SK-N-SH (cell line): ENCODE results near the gene PRKAR1A. TPM values are rescaled to one million over a fixed set of nuclear protein-coding genes. Genes with fewer than 3 reads are reported as not detected.

Source experiments
- CTCF ChIA-PET: fragments of 300-600, 350-600 bp; formaldehyde crosslinking; extraction: SDS; loops from one replicate; lab custom pipeline; 2021; lab: Yijun Ruan, JAX
- POLR2A ChIA-PET: fragments of 350-600 bp; sonication (Branson Sonifier 250); formaldehyde crosslinking; extraction: SDS; loops from one replicate; lab custom pipeline; 2020; ENCODE audit warnings: antibody characterized with exemption, inconsistent platforms; lab: Yijun Ruan, JAX
- DNase-seq: peaks from one replicate; pipeline ENCODE4 v3.0.0; 2012
- H2AFZ ChIP-seq: fragments of 200-600 bp; sonication (generic); 2 replicates; pipeline ENCODE4 v1.8.1; 2016; ENCODE audit warnings: antibody characterized with exemption, mild to moderate bottlenecking, low read depth
- H3F3A ChIP-seq: fragments of 200-600 bp; sonication (generic); replicated peaks from 2 replicates; pipeline ENCODE3; 2016; ENCODE audit warnings: antibody characterized with exemption, mild to moderate bottlenecking; ENCODE audit not compliant: insufficient read depth
- H3K27ac ChIP-seq, 2 experiments: fragments of 200-500 bp in 1 of 2; fragments of 200-600 bp in 1 of 2; sonication (Bioruptor generic) in 1 of 2; sonication (generic), shearing (Covaris generic) in 1 of 2; 2 replicates each; pipeline versions ENCODE4 v1.5.1 to v1.6.1; 2014 to 2016; ENCODE audit warnings: low read depth in 2 of 2, inconsistent platforms in 1 of 2, low read length in 1 of 2, mild to moderate bottlenecking in 1 of 2, mixed read lengths in 1 of 2
- H3K27me3 ChIP-seq: fragments of 200-600 bp; sonication (generic), shearing (Covaris generic); 2 replicates; pipeline ENCODE4 v1.6.1; 2016; ENCODE audit warnings: mixed run types; ENCODE audit not compliant: insufficient read depth
- H3K36me3 ChIP-seq, 2 experiments: fragments of 200-500 bp in 1 of 2; fragments of 200-600 bp in 1 of 2; sonication (Bioruptor generic) in 1 of 2; sonication (generic) in 1 of 2; replicated peaks in 1 of 2; 2 replicates each; pipeline versions ENCODE3 to v1.5.1; 2014 to 2016; ENCODE audit warnings: low read length in 1 of 2, mild to moderate bottlenecking in 1 of 2; ENCODE audit not compliant: insufficient read depth in 2 of 2, control insufficient read depth in 1 of 2
- H3K4me1 ChIP-seq, 2 experiments: fragments of 200-500 bp in 1 of 2; fragments of 200-600 bp in 1 of 2; sonication (Bioruptor generic) in 1 of 2; sonication (generic), shearing (Covaris generic) in 1 of 2; 2 replicates each; pipeline versions ENCODE4 v1.5.1 to v1.6.1; 2014 to 2016; ENCODE audit warnings: low read depth in 1 of 2, low read length in 1 of 2, mixed run types in 1 of 2; ENCODE audit not compliant: insufficient read depth in 2 of 2, control insufficient read depth in 1 of 2
- H3K4me2 ChIP-seq: fragments of 200-600 bp; sonication (generic), shearing (Covaris generic); 2 replicates; pipeline ENCODE4 v1.6.1; 2017; ENCODE audit warnings: mixed run types
- H3K4me3 ChIP-seq, 2 experiments: fragments of 200-500 bp in 1 of 2; fragments of 200-600 bp in 1 of 2; sonication (Bioruptor generic) in 1 of 2; sonication (generic), shearing (Covaris generic) in 1 of 2; 2 replicates each; pipeline versions ENCODE4 v1.5.1 to v1.8.1; 2014 to 2016; ENCODE audit warnings: low read depth in 2 of 2, inconsistent platforms in 1 of 2, low read length in 1 of 2, mild to moderate bottlenecking in 1 of 2, mixed read lengths in 1 of 2, moderate library complexity in 1 of 2
- H3K79me2 ChIP-seq: fragments of 200-600 bp; sonication (generic); 2 replicates; pipeline ENCODE4 v1.8.1; 2017; ENCODE audit warnings: mild to moderate bottlenecking; ENCODE audit not compliant: insufficient read depth
- H3K9ac ChIP-seq: fragments of 200-600 bp; sonication (generic); 2 replicates; pipeline ENCODE4 v1.6.1; 2017; ENCODE audit warnings: mixed run types
- H3K9me2 ChIP-seq: fragments of 200-600 bp; sonication (generic); 2 replicates; pipeline ENCODE4 v1.6.1; 2017; ENCODE audit warnings: mixed run types
- H3K9me3 ChIP-seq: fragments of 200-600 bp; sonication (generic); 2 replicates; pipeline ENCODE4 v1.6.1; 2017; ENCODE audit warnings: mixed run types, mild to moderate bottlenecking, moderate library complexity
- H4K20me1 ChIP-seq: fragments of 200-600 bp; sonication (generic); 2 replicates; pipeline ENCODE4 v1.6.1; 2017; ENCODE audit warnings: mild to moderate bottlenecking, mixed run types; ENCODE audit not compliant: insufficient read depth
- CHD2 ChIP-seq: fragments of 150-350 bp; IDR thresholded peaks from 2 replicates; pipeline ENCODE4 v1.6.1; 2018; ENCODE audit warnings: low read length; ENCODE audit not compliant: partially characterized antibody
- ELF1 ChIP-seq: IDR thresholded peaks from 2 replicates; pipeline ENCODE4 v1.4.0; 2012
- EP300 ChIP-seq, 2 experiments: IDR thresholded peaks; 2 replicates each; pipeline versions ENCODE4 v1.4.0 to v1.6.1; 2012; ENCODE audit warnings: borderline replicate concordance in 1 of 2, low read depth in 1 of 2, low read length in 1 of 2
- FOSL2 ChIP-seq: IDR thresholded peaks from 2 replicates; pipeline ENCODE4 v1.4.0; 2012; ENCODE audit warnings: low read depth, mild to moderate bottlenecking, moderate library complexity, borderline replicate concordance
- FOXJ3 ChIP-seq: sonication (generic); formaldehyde crosslinking; IDR thresholded peaks from 2 replicates; pipeline ENCODE4 v1.5.1; 2020; ENCODE audit warnings: mild to moderate bottlenecking, missing genetic modification reagents
- NRF1 ChIP-seq: IDR thresholded peaks from 2 replicates; pipeline ENCODE4 v1.6.1; 2012; ENCODE audit warnings: low read depth, mild to moderate bottlenecking, low read length
- POLR2AphosphoS5 ChIP-seq: IDR thresholded peaks from 2 replicates; pipeline ENCODE4 v1.6.1; 2012; ENCODE audit warnings: low read depth, low read length
- RFX5 ChIP-seq: IDR thresholded peaks from 2 replicates; pipeline ENCODE4 v1.6.1; 2012; ENCODE audit warnings: mild to moderate bottlenecking, improper control_type of control experiment, low read length
- SIN3A ChIP-seq: IDR thresholded peaks from 2 replicates; pipeline ENCODE4 v1.6.1; 2012; ENCODE audit warnings: low read depth, mild to moderate bottlenecking, low read length, moderate library complexity, borderline replicate concordance
- SMC3 ChIP-seq: IDR thresholded peaks from 2 replicates; pipeline ENCODE4 v1.6.1; 2012; ENCODE audit warnings: low read depth, low read length, improper control_type of control experiment
- TAF1 ChIP-seq: IDR thresholded peaks from 2 replicates; pipeline ENCODE4 v1.6.1; 2012; ENCODE audit warnings: low read depth, mild to moderate bottlenecking, low read length, moderate library complexity, borderline replicate concordance
- TCF12 ChIP-seq: IDR thresholded peaks from 2 replicates; pipeline ENCODE4 v1.4.0; 2012
- TEAD4 ChIP-seq: IDR thresholded peaks from 2 replicates; pipeline ENCODE4 v1.4.0; 2012; ENCODE audit warnings: mild to moderate bottlenecking, borderline replicate concordance; ENCODE audit not compliant: insufficient read depth
- WGBS: methylation state at CpG from one replicate; pipeline ENCODE4 v1.1.6; 2017; ENCODE audit warnings: low lambda C conversion rate; 5-methylcytosine and 5-hydroxymethylcytosine counted together
- polyA plus RNA-seq, 3 experiments: library from polyadenylated mRNA; depleted of rRNA; stranded (reverse); fragments of >200 nt; gene quantifications; 2 replicates each; pipeline ENCODE4 v1.2.3, GENCODE V29; 2012
- TF ChIP-seq, protein P1 (sequence below): fragments of 200-600 bp; sonication (generic); IDR thresholded peaks from 2 replicates; pipeline ENCODE4 v1.6.1; 2017; ENCODE audit warnings: antibody characterized with exemption, mild to moderate bottlenecking, moderate library complexity

PRKAR1A gene
- polyA plus RNA-seq, 1 of the 3 experiments (the other 2 are of a cell fraction) = 195 TPM

DNA sequence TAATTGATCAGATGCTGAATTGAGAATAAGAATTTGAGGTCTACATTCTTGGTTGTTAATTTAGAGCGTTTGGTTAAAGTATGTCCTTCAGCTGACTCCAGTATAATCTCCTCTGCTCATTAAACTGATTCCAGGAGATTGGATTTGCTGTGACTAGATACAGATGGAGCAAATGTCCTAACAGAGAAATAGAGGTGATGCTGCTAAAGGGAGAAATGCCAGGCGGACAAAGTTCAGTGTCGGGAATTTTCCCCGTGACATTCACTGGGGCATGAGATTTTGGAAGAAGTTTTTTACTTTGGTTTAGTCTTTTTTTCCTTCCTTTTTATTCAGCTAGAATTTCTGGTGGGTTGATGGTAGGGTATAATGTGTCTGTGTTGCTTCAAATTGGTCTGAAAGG, 19.0 kb downstream of the PRKAR1A start:
- Histone ChIP-seq H3F3A (peaks cover 11% of the 10 kb centered on the region), H3K9me2 (no peaks in the 10 kb centered on the region), H3K9me3 (no peaks in the 10 kb centered on the region), H3K27ac (no peak overlapping the region), H3K79me2 (peaks cover 10% of the 10 kb centered on the region; the same call in 1 of the 2 replicates), H3K4me3 (no peak overlapping the region), H3K4me1 (no peaks in the 10 kb centered on the region), H3K27me3 (no peaks in the 10 kb centered on the region), H2AFZ (no peak overlapping the region), H4K20me1 (no peaks in the 10 kb centered on the region), H3K4me2 (no peak overlapping the region), H3K36me3 (peaks cover 97 to 98% of the 10 kb centered on the region in 2 experiments), H3K9ac (no peak overlapping the region)
- CTCF ChIA-PET = interaction anchor here (1.5 kb wide), 1 partner anchor 69 kb away, joined by 3 read pairs; no protein-coding TSS in a partner anchor
- no peak for DNase-seq
- POLR2A ChIA-PET = no interaction called here
- TF ChIP-seq FOXJ3 (CRISPR knock-in tag) (no peak), EP300 (IDR thresholded peaks at IDR 0.05; ENCODE audit: borderline replicate concordance in 1 of 2, low read depth in 1 of 2, low read length in 1 of 2) (no peak), NRF1 (no peak), POLR2AphosphoS5 (no peak)
- 86% methylated on average over 4 of the region's 4 CpGs for WGBS

DNA sequence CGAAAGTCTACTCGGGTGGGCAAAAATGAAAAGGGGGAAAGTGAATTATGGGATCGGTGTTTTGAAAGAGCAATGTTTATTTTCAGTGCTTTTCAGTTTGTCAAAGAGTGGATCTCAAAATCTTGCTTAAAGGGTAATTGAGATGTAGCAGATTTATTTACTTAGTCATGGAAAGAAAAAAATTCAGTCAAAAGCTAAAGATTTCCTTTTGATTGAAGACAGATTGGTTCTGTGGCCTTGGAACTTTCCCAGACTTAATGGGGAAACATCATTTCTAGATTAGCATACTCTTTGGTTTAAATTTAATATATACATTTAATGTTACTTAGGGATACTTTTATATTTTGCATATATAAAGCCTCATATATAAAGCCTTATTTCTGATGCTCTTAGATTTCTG, 20.6 kb downstream of the PRKAR1A start:
- WGBS = 82% methylated on average over 3 of the region's 3 CpGs
- no peak overlapping the region for H2AFZ ChIP-seq
- no peak for TF ChIP-seq POLR2AphosphoS5
- TF ChIP-seq, protein P1, sequence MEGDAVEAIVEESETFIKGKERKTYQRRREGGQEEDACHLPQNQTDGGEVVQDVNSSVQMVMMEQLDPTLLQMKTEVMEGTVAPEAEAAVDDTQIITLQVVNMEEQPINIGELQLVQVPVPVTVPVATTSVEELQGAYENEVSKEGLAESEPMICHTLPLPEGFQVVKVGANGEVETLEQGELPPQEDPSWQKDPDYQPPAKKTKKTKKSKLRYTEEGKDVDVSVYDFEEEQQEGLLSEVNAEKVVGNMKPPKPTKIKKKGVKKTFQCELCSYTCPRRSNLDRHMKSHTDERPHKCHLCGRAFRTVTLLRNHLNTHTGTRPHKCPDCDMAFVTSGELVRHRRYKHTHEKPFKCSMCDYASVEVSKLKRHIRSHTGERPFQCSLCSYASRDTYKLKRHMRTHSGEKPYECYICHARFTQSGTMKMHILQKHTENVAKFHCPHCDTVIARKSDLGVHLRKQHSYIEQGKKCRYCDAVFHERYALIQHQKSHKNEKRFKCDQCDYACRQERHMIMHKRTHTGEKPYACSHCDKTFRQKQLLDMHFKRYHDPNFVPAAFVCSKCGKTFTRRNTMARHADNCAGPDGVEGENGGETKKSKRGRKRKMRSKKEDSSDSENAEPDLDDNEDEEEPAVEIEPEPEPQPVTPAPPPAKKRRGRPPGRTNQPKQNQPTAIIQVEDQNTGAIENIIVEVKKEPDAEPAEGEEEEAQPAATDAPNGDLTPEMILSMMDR = no peak
- no peak for TF ChIP-seq CHD2
- no peak for TF ChIP-seq TAF1
- TF ChIP-seq RFX5 = no peak
- no peak for TF ChIP-seq SMC3
- no peak for TF ChIP-seq TEAD4
- no peak for TF ChIP-seq SIN3A
- no peak for TF ChIP-seq TCF12
- TF ChIP-seq FOSL2 = no peak
- no peak for TF ChIP-seq ELF1
- peak overlapping the region in 1 of 2 experiments; percentile 9; a peak in 1 of 4 replicates for H3K27ac ChIP-seq
- H3K9me2 ChIP-seq = no peaks in the 10 kb centered on the region
- H3K79me2 ChIP-seq = peaks cover 7% of the 10 kb centered on the region; the same call in 1 of the 2 replicates
- peaks cover 11% of the 10 kb centered on the region for H3F3A ChIP-seq
- H3K4me1 ChIP-seq = no peaks in the 10 kb centered on the region
- no peaks in the 10 kb centered on the region for H3K27me3 ChIP-seq
- H3K4me3 ChIP-seq = no peak overlapping the region
- H4K20me1 ChIP-seq = no peaks in the 10 kb centered on the region
- ChIA-PET CTCF (interaction anchor here (1.4 to 2.0 kb wide), 2 partner anchors 69 to 226 kb away, joined by 4 to 5 read pairs; no protein-coding TSS in a partner anchor), POLR2A (no interaction called here)
- H3K36me3 ChIP-seq = peaks cover 97 to 98% of the 10 kb centered on the region in 2 experiments
- no peak for DNase-seq
- no peaks in the 10 kb centered on the region for H3K9me3 ChIP-seq
- H3K4me2 ChIP-seq = no peak overlapping the region
- H3K9ac ChIP-seq = no peak overlapping the region
